SU-DHL-6 (cell line): Measurements from ENCODE around the gene HLA-B.

ENCODE experiments used
- EZH2phosphoT487 ChIP-seq: fragments of 200-600 bp; sonication (generic), shearing (Covaris generic); conservative IDR thresholded peaks from 2 replicates; pipeline ENCODE4 v1.6.1; 2018; ENCODE audit warnings: mild to moderate bottlenecking, antibody characterized with exemption, low read length, moderate library complexity, mixed read lengths
- TF ChIP-seq, protein P1 (sequence below): fragments of 200-600 bp; sonication (generic); IDR thresholded peaks from one replicate; pipeline ENCODE4 v1.5.1; 2017; ENCODE audit warnings: antibody characterized with exemption, mild to moderate bottlenecking, low read length, moderate library complexity; ENCODE audit not compliant: insufficient read depth, poor library complexity, severe bottlenecking

DNA sequence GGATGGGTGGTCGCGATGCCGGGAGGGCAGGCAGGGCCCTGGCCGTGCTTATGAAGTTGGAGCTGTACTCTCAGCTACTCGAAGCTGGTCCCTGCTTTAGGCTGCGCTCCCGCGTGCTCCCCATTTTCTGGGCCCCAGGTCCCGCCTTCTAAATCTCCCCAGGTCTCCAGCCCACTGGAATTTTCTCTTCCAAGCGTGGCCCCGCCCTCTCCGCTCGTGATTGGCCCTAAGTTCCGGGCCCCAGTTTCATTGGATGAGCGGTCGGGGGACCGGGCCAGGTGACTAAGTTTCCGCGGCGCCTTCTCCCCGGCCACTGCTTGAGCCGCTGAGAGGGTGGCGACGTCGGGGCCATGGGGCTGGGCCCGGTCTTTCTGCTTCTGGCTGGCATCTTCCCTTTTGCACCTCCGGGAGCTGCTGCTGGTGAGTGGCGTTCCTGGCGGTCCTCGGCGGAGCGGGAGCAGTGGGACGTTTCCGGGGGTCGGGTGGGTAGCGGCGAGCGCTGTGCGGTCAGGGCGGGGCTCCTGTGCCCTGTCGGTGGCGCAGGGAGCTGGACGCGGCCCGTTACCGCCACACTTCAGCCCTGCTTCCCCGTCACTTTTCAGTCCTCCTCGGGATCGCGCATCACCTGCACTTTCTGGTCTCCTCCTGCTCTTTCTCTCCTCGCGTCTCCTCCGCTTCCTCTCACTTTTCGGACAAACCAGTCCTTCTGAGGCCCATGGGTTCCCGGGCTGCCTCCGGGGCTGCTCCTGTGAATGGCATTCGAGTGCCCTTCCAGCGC is 46.5 kb upstream of the HLA-B start, which contains the start of gene MICA:
- TF ChIP-seq, protein P1, sequence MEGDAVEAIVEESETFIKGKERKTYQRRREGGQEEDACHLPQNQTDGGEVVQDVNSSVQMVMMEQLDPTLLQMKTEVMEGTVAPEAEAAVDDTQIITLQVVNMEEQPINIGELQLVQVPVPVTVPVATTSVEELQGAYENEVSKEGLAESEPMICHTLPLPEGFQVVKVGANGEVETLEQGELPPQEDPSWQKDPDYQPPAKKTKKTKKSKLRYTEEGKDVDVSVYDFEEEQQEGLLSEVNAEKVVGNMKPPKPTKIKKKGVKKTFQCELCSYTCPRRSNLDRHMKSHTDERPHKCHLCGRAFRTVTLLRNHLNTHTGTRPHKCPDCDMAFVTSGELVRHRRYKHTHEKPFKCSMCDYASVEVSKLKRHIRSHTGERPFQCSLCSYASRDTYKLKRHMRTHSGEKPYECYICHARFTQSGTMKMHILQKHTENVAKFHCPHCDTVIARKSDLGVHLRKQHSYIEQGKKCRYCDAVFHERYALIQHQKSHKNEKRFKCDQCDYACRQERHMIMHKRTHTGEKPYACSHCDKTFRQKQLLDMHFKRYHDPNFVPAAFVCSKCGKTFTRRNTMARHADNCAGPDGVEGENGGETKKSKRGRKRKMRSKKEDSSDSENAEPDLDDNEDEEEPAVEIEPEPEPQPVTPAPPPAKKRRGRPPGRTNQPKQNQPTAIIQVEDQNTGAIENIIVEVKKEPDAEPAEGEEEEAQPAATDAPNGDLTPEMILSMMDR, result no peak
- no peak for TF ChIP-seq EZH2phosphoT487
